GM21717 (cell line): ENCODE data around the gene WDR89.
"Not testable (repeated sequence)": the region's sequence is repeated elsewhere in the genome, so short reads cannot be mapped to it uniquely, and the experiment has no call there.

ENCODE experiments used
- ATAC-seq: cut with Tn5 transposase; IDR thresholded peaks from one replicate; pipeline ENCODE4 v1.9.1; 2021; ENCODE audit warnings: mild to moderate bottlenecking, moderate library complexity; ENCODE audit not compliant: unreplicated experiment

The WDR89 gene

DNA sequence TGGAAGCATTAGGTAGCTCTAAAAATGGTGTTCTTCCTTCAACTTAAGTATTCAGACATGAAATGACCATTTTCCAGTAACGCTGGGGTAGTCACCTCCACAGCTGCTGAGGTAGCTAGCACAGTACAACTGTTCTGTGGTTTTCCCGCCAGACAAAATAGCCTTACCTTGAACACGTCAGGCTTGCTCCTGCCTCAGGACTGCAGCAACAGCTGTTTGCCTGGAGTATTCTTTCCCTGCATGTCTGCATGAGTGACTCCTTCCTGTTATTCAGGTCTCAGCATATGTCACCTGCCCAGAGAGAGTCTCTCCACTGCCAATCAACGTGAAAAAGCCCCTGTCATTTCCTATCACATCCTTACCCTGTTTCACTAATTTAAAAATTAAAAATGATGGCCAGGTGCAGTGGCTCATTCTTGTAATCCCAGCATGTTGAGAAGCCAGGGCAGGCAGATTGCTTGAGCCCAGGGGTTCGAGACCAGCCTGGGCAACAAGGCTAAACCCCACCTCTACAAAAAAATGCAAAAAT, 37.9 kb downstream of the WDR89 start:
- no peak for ATAC-seq

DNA sequence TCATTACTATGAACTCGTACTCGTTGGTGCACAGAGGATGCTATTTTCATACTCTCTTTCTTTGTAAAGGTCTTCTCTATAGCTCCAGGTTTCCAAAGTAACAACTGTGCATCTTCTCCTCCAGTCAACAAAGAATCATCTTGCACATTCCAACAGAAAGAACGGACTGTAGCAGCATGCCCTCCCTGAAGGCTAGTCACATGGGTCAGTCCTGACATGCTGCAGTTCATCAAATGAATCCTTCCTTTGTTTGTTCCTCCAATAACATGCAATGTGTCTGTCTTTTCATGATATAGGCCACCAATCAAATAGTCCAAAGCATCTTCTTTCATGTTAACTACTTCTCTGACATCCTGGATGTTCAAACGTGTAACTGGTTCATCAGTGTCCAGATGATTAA, 42.9 kb downstream of the WDR89 start:
- ATAC-seq = no peak

DNA sequence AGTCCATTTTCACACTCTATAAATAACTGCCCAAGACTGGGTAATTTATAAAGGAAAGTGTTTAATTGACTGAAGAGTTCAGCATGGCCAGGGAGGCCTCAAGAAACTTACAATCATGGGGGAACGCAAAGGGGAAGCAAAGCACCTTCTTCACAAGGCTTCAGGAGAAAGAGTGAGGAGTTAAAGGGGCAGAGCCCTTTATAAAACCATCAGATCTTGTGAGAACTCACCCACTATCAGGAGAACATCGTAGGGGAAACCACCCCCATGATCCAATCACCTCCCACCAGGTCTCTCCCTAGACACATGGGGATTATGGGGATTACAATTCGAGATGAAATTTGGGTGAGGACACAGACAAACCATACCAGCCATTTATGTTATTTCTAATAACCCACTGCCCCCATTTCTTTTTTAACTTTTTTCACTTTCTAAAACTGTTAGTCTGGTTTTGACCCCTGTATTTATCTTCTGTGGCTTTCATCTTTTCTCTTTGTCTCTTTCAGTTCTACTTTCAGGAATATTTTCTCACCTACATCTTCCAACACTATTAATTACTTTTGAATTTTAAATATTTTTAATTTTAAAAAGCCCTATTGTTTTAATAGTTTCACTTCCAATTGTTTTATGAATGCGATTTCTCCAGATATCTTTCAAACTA, 44.5 kb downstream of the WDR89 start:
- no peak for ATAC-seq

DNA sequence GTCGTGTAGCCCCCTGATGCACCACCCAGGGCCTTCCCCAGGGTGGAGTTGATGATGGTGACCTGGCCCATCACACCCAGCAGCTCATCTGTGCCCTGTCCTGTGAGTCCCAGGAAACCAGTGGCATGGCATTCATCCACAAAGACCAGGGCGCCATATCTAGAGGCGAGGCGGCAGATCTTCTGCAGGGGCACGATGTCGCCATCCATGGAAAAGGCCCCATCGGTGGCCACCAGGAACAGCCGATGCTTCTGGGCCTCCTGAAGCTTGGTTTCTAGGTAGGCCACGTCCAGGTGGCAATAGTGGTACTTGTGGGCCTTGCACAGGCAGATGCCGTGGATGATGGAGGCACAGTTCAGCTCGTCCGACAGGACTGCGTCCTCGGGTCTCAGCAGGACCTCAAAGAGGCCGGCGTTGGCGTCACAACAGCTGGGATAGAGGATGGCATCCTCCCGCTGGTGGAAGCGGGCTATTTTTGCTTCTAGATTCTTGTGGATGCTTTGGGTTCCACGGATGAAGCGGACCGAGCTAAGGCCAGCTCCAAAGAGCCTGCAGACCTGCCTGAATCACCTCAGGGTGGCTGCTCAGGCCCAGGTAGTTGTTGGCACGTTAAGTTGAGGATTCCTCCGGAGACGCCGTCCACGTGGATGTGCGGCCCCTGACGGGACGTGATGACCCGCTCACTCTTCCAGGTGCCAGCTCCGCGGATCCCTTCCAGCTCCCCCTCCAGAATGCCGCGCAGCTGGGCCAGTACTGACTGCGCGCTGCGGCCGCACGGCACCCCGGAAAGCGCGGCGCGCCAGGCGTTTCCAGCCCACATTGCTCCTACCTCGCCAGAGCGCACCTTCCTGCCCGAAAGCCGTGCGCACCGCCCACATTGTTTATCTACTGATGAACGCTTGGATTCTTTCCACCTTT, 47.0 kb downstream of the WDR89 start:
- ATAC-seq = no peak

DNA sequence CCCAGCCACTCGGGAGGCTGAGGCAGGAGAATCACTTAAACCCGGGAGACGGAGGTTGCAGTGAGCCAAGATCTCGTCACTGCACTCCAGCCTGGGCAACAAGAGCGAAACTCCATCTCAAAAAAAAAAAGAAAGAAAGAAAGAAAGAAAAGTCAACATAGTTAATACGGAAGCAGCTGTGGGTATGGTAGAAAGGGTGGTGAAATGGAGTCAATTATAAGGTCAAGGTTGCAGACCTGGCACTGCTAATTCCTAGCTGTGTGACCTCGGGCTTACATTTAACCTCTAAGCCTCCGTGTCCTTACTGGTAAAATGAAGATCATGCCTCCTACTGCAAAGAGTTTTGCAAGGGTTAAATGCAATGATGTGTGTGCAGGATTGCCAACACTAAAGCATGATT, 58.6 kb downstream of the WDR89 start:
- not testable (repeated sequence) for ATAC-seq

DNA sequence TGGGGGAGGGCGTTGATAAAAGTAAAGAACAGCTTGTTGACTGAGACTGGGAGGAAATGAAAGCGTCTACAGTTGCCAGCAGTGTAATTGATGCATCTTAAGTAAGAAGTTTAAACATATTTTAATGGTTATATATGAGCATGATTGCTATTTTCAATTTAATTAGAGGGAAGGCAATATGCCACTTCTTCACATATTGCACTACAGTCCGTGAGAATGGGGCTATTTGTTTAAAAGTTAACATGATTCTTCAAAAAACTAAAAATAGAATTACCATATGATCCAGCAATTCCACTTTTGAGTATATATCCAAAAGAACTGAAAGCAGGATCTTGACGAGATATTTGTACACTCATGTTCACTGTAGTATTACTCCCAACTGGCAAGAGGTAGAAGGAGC, 60.2 kb downstream of the WDR89 start:
- no peak for ATAC-seq

DNA sequence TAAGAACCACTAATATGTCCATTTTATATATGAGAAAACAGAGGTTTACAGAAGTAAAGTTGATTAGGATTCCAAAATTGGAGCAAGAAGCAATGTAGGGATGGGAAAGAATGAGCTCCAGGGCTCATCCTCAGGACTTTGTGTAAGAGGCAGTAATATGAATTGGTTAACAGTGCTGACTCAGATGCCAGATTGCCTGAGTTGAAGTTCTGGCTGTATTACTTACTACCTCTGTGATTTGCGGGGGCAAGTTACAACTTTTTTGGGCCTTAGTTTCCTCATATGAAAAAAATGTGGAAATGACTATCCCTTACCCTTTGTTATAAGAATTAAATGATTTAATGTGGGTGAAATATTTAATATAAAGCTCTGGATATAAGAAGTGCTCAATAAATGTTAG, 63.4 kb downstream of the WDR89 start:
- ATAC-seq = no peak

DNA sequence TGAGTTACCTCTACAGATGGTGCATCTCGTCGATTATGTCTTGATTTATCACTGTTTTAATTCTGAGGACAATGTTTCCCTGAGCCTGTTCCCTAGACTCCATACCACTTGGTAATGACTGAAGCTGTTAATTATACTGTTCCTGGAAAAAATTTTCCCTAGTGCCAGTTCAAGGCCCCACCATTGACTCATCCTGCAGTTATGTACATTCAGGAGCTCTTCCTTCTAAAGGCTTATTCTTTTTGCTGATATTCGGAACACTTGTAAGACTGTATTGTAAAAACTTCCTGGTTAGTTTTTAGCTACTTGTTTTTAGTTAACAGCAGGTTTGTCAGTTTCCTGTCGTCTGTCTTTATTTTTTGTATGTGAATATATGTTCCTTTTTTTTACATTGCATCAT, 68.1 kb downstream of the WDR89 start:
- no peak for ATAC-seq

DNA sequence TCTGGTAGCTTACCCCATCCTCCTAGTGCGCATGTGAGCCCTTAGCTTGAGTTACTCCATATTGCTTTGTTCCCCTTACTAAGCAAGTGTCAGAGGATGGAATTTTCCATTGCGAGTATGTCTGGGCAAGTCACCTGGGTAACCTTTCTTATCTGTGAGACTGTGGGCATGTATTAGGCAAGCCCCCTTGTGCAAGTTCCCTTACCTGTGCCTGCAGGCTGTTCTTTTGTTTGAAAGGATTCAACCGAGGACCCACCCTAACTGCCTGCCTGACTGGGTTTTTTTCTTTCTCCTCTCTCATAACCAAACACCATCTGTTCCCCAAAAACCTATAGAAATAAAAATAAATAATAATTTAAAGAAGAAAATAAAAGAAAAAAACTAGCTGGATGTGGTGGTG, 76.2 kb downstream of the WDR89 start:
- no peak for ATAC-seq

DNA sequence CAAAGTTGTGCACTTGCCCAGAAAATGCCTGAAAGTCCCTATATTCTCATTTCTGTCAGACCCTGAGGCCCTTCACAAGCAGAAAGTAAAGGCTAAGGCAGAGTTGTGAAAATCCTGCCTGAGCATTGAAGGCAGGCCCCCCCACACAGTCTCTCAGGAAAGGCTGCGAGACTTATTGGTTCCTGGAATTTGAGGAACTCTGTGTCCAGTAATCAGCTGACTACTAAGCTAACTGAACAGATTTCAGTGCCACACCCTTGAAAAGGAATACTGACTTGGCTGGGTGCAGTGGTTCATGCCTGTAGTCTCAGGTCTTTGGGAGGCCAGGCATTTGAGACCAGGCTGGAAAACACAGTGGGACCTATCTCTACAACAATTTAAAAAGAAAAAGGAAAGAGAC, 77.4 kb downstream of the WDR89 start:
- no peak for ATAC-seq

DNA sequence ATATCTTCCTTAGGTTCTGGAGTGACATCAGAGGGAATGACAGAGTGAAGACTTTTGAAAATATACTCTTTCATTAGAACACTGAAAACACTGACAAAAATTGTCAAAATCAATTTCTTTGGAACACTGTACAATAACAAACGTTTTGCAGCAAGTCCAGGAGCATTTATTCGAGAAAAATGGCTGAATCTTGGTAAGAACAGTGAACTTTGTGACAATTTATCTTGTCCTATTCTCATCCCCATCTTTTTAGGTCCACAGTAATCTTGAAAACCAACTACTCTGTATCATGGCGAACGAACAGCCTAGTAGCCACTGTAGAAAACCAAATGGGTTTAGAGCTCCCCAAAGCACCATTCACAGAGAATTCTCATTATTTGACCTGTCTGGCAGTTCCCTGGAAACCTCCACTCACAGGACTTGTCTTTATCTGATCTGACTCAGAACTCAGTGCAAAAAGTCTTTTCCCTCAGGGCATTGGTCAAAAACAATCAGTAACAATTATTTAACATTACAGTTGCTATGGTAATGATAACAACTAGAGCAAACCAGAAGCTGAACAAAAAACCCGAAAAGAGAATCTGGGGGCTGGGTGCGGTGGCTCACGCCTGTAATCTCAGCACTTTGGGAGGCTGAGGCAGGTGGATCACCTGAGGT, 78.2 kb downstream of the WDR89 start:
- ATAC-seq = no peak

DNA sequence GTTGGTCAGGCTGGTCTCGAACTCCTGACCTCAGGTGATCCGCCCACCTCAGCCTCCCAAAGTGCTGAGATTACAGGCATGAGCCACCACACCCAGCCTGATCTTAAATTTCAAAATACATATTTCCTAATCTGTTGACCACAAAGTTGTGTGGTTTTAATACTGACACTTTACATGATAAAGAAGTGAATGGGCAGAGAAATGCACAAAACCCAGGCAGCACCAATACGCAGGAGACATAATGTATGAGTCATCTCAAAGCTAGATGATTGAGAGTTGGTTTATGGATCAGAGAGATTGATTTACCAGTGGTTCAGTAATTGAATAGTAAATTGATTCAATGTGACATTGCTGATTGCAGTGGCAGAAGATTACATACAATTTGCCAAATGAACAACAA, 79.3 kb downstream of the WDR89 start:
- no peak for ATAC-seq

DNA sequence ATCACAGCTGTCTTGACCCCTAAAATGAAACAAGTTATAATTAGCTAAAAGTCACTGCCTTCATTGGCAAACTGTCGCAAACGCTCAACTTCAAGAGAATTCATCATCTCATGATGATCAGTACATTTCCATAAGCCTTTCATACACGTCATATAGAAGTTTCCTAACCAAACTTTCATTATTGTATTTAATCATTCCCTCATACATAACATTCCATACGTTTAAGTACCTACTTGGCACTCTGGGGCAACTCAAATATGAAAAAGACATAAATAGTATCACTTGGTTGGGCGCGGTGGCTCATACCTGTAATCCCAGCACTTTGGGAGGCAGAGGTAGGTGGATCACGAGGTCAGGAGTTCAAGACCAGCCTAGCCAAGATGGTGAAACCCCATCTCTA, 86.1 kb downstream of the WDR89 start:
- no peak for ATAC-seq

DNA sequence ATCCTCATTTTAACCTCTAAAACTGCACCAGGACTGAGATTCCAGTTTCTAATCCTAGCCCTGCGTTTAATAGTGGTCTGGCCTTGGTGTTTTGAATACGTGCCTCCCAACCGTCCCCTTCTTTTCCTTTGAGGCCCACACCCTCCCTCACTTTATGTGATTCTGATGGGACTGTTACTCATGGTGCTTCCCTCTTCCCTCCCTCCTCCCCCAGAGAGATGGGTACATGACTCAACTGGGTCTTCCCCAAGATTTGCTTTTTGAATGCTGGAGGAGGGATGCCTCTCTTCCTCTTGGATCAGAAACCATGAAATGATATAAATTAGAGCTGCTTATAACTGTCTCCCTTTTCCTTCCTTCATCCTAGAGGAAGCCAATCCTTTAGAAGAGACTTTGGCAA, 90.3 kb downstream of the WDR89 start:
- no peak for ATAC-seq

DNA sequence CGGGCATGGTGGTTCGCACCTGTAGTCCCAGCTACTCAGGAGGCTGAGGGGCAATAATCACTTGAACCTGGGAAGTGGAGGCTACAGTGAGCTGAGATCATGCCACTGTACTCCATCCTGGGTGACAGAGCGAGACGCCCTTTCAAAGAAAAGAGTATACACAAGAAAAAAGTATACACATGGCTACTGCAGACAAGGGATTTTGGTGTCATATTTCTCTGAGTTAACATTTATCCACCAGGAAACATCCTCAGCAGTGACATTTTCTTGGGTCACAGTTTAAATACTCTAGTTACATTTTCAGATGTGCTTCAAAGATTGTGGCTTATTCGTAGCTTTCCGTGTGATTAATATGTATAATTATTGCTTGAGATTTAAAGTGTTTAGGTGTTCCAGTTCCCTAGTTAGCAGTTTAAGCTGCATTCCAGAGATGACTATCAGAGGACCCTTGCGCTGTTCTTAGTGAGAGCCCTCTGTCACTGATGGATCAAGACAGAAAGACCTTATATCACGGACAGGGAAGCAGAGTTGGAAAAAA, 93.8 kb downstream of the WDR89 start:
- ATAC-seq = no peak
